ENCODE measurements around the gene EIF4EBP2.

EIF4EBP2 gene, protein sequence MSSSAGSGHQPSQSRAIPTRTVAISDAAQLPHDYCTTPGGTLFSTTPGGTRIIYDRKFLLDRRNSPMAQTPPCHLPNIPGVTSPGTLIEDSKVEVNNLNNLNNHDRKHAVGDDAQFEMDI

DNA sequence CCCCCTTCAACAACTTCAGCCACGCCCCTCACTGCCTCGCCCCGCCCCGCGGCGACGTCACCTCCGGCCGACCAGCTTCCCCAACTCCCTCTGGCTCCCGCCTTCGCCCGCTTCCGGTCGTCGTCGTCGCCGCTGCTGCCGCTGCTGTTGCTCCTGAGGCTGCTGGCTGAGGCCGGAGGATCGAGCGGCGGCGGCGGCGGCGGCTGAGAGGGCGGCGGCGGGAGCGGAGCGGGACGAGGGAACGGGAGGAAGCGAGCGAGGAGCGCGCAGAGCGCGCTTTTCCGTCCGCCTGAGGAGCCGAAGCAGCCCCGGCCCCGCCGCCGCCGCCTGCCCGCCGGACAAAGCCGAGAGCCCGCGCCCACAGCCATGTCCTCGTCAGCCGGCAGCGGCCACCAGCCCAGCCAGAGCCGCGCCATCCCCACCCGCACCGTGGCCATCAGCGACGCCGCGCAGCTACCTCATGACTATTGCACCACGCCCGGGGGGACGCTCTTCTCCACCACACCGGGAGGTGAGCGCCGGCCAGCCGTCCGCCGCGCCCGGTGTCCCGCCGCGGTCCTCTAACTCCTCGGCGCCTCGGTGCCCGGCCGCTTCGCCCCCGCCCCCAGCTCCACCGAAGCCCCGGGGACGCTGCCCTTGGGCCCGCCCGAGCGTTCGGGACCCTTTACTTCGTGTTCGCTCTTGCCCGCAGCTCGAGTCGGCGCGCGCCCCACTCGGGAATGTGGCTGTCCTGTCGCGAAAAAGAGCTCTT lies at the start of gene EIF4EBP2:
Gene EIF4EBP2, plus strand, starts transcription at position 110 of the 751 bp plus-strand sequence. Its CDS starts 257 bp downstream, at position 367.
- peak; percentile 99 for DNase-seq (ENCODE audit: low read depth)

DNA sequence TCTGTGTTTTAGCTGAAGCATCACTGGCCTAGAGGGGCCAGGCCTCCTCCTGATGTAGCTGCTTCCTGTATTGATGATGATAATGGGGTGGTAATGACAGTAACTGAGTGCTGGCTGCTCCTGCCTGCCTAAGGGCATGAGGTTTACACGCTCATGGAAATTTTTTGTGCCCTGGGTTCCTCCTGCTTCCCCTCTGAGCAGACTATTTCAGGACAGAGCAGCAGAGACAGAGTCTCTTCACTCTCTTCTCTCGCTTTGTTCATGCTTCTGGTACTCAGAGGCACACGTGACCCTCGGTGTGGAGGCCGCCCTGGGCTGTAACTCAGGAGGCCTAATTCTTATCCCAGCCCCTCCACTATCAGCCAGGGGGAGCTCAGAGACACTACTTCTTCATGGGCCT lies 49.4 kb upstream of the EIF4EBP2 start:
- no peak for DNase-seq (ENCODE audit: low read depth)

DNA sequence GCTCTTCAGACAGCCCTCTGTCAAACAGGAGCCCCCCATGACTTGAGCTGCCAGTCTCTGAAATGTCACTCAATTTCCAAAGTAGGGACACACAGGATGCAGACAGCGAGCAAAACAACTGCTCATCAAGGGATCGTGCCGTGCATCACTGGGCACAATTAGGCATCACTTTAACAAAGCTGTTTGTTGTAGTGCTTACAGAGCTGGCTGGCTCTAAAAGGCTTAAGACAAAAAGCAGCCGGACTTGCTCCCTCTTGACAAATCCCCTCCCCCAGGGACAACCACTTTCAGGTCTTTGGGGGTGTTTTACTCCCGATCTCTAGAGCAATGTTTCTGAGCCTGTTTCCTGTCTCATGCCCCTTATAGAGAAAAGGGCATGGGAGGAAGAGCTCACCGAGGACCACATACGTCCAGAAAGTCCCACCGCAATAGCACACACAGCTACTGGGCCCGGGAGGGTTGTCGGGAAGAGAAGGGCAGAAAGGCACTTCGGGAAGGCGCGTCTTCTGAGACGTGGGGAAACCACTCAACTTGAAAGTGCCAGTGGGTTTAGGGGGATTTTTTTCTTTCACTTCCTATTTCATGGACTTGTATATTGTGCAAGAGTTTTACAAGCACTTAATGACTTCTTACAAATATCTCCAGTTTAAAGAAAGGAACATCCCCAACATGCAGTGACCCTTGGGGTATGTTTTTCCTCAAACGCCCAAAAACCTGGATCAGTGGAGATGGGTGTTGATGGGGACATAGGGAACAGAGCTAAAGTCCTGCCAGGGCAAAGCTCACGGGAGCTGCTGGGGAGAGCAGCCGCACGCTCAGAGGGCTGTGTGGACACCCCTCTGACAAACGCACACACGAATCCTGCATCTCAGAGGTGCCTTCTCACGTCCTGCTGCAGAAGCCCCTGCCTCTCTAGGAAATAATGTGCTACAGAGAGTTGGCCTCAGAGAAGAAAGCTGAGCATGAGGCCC lies 48.6 kb upstream of the EIF4EBP2 start:
- DNase-seq (ENCODE audit: low read depth) = no peak

DNA sequence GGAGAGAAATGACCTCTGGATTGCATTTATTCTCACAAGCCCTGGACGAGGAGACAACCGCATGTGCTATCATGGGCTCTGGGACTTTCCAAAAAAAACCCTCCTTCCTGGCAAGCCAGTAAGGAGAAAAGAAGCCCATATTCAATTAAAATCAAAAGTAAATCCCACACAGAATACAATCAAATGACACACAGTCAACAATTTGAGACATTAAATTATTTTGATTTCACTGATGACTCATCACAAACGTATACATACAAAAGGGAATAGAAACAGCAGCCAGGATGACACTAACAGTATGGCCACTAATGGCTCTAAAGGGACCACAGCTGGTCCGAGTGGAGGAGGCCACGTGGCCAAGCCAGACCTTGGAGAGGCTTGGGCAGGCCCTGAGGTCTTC lies 46.4 kb upstream of the EIF4EBP2 start:
- DNase-seq (ENCODE audit: low read depth) = no peak

DNA sequence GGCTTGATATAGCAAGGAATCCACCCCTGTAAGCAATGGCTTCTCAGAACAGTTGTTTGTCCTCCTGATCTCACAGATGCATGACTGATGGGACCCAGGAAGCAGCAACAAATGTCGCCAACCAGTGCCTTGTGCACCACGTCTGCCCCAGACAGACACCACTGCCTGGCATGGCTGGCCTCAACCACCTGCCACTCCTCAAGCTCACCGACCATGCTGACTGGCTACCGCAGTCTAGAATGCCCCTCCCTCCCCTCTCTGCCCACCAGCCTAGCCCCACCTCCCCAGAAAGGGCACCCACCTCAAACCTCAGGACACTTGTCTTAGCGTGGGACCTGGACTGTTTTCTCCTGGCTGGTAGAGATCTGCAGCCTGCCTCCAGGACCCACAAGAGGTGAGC lies 45.5 kb upstream of the EIF4EBP2 start:
- no peak for DNase-seq (ENCODE audit: low read depth)

DNA sequence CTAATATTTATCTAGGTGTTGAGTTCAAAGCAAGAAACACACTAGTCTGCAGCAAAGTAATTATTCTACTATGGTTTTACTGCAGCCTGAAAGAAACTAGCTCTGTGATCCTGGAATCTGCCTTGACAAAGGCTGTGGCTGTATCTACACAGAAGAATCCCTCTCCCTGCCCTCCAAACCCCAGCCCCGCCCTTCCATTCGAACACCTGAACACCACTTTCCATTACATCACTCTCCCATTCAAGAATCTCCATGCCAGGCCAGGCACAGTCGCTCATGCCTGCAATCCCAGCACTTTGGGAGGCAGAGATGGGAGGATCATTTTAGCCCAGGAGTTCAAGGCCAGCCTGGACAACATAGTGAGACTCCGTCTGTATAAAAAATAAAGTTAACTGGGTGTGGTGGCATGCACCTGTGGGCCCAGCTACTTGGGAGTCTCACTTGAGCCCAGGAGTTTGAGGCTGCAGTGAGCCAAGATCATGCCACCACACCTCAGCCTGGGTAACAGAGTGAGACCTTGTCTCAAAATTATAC lies 44.9 kb upstream of the EIF4EBP2 start:
- DNase-seq (ENCODE audit: low read depth) = no peak

DNA sequence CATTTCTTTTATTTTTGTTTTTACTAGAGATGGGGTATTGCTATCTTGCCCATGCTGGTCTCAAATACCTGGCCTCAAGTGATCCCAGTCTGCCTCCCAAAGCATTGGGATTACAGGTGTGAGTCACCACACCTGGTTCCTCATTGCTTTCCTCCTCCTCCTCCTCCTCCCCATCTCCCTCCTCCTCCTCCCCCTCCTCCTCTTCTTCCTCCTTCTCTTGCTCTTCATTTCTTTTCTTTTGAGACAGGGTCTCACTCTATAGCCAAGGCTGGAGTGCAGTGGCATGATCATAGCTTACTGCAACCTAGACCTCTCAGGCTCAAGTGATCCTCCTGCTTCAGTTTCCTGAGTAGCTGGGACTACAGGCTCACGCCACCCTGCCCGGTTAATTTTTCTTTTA lies 43.7 kb upstream of the EIF4EBP2 start:
- no peak for DNase-seq (ENCODE audit: low read depth)

DNA sequence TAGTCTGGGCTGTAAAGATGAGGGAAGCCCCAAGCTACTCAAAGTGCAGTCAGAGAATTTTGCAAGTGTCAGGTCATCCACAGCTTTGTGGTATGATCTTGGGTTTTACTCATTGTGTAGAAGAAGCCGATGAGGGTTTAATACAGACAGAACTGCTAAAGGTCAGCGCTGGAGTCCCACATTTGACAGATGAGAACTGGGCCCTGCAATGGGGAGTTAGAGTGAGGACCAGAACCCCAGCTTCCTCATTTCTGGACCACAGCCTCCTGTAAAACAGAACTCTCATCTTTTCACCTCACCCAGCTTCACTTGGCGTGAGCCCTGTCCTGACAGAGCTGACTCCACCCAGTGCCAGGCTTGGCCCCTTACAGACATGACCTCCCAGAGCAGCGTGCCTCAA lies 41.6 kb upstream of the EIF4EBP2 start:
- DNase-seq (ENCODE audit: low read depth) = no peak

DNA sequence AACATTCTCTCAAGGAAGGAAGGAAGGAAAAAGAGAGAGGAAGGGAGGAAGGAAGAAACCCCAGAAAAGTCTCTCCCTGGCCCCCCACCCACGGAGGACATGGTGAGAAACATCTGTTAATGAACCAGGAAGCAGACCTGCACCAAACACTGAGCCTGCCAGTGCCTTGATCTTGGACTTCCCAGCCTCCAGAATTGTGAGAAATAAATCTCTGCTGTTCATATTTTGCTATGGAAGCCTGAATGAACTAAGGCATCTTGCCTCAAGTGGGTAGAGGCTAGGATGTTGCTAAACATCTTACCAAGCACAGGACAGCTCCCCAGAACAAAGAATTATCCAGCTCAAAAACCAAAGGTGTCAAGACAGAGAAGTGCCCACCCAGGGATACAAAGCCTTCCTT lies 40.7 kb upstream of the EIF4EBP2 start:
- DNase-seq (ENCODE audit: low read depth) = no peak

DNA sequence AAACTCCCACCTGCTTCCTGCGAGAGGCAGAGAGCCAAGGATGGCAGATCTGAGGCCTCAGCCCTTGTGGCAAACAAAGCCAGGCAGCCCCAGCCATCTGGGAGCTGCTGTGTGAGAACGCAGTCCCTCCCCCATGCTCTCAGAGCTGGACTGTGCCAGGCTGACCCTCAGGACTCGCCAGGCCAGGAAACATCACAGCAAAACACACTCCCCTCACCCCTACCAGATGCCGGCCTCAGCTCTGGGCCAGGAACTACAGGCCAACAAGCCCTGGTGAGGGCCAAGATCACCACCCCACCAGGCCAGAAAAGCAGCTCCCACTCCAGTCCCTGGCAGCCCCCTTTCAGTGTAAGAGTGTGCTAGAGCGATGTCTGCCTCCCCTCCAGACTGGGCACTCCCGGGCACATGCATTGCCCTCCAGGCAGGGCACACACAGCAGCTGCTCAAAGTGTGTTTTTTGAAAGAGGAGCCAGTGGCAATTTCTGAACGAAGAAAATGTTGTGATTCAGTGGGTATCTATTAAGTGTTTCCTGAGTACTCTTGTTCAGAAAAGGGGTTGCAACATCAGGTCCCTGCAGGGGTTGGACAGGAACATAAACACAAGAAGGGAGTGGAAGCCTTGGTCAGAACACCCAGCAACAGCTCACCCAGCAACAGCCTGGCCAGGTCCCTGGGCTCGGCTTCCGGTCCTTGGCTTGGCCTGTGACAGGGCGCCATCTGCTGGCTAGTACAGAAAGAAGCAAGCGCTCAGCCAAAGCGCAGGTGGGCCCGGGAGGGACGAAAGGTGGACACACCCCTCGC lies 39.8 kb upstream of the EIF4EBP2 start:
- peak; percentile 75 for DNase-seq (ENCODE audit: low read depth)

DNA sequence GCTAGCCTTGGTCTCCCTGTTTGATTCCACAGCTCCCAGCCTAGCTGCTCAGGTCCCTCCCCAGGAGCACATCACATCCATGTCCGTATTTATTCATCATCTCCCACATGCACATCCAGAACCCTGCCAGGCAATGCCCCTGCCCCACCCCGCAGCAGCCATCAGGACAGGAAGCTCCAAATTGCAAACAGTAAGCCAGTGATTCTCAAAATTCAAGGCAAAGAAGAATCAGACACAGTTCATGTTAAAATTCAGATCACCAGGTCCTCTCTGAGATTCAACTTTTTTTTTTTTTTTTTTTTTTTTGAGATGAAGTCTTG lies 39.2 kb upstream of the EIF4EBP2 start:
- DNase-seq (ENCODE audit: low read depth) = no peak

DNA sequence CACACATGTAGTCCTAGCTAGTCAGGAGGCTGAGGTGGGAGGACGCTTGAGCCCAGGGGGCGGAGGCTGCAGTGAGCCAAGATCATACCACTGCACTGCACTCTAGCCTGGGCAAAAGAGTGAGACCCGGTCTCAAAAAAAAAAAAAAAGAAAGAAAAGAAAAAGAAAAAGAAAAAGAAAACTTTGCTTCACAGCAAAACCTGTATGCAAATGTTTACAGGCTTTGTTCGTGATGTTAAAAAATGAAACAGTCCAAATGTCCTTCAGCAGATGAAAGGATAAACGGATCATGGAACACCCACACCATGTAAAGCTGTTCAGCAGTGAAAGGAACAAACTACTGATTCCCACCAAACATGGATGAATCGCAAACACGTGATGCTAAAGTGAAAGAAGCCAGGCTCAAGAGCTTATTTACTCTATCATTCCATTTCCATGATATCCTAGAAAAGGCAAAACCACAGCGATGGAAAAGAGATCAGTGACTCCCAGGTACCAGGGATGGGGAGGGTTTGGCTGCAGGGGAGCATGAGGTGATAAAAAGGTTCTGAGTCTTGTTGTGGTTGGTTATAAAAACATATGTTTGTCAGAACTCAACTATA lies 36.6 kb upstream of the EIF4EBP2 start:
- no peak for DNase-seq (ENCODE audit: low read depth)

DNA sequence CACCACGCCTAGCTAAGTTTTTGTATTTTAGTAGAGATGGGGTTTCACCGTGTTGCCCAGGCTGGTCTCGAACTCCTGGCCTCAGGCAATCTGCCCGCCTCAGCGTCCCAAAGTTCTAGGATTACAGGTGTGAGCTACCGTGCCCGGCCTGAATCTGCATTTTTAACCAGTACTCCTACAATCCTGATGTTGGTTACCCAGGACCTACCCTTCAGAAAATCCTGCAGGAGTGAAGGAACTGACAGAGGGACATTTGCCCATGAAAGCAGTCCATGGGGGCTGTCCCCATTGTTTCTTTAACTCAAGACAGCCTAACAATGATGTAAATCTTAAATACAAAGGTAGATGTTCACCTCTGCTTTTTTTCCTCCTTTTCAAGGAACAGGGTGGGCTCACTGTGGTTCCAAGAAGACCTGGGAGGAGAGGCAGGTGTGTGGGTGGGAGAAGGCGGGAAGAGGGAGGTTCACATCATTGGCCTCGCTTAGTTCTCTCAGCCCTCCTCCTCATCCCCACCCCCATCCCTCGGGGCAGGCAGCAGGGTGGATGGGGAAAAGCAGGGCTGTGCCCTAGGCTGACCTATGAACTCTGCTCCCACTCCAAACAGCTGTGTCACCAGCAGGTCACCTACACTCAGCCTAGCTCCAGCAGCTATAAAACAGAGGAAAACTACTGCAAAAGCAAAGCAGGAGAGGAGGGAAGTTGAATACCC lies 35.0 kb upstream of the EIF4EBP2 start:
- no peak for DNase-seq (ENCODE audit: low read depth)

DNA sequence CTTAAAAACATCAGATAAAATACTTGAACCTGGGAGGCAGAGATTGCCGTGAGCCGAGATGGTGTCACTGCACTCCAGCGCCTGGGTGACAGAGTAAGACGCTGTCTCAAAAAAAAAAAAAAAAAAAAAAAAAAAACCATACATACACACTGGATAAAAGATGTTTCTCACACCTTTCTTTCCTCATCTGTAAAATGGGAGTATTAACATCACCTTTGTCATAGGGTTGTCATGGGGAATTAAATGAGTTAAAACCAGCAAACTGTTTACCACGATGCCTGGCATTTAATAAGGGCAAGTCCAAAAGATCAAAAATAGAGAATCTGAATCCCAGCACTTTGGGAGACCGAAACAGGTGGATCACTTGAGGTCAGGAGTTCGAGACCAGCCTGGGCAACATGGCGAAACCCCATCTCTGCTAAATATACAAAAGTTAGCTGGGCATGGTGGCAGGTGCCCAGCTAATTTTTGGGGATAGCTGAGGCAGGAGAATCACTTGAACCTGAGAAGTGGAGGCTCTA lies 34.4 kb upstream of the EIF4EBP2 start:
- no peak for DNase-seq (ENCODE audit: low read depth)

DNA sequence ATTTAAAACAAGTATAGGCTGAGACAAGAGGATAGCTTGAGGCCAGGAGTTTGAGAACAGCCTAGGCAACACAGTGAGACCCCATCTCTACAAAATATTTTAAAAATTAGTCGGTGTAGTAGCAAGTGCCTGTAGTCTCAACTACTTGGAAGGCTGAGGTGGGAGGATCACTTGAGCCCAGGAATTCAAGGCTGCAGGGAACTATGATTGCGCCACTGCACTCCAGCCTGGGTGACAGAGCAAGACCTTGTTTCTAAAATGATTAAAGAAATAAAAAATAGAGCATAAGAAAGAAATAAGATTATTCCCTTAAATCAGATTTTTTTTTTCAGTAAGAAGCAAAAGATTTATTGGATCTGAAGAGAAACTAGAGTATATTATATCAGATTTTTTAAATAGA lies 33.2 kb upstream of the EIF4EBP2 start:
- no peak for DNase-seq (ENCODE audit: low read depth)

DNA sequence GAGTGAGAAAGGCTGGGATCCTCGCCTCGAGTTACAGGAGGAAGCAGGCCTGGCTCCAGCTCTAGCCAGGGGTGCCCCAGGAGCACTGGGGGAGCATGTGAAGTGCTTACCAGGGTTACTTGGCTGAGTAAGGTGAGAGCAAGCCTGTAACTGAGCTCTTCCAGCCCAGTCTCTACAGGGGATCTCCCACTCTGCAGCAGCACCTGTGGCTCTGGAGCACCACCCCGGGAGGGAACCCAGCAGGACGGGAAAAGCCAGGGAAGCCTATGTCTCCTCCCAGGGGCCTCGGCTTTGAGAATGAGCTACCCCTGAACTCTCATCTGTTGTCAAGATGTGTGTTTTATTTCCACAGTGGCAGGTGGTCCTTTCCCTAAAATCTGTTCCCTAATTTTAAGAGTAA lies 32.1 kb upstream of the EIF4EBP2 start:
- DNase-seq (ENCODE audit: low read depth) = no peak

DNA sequence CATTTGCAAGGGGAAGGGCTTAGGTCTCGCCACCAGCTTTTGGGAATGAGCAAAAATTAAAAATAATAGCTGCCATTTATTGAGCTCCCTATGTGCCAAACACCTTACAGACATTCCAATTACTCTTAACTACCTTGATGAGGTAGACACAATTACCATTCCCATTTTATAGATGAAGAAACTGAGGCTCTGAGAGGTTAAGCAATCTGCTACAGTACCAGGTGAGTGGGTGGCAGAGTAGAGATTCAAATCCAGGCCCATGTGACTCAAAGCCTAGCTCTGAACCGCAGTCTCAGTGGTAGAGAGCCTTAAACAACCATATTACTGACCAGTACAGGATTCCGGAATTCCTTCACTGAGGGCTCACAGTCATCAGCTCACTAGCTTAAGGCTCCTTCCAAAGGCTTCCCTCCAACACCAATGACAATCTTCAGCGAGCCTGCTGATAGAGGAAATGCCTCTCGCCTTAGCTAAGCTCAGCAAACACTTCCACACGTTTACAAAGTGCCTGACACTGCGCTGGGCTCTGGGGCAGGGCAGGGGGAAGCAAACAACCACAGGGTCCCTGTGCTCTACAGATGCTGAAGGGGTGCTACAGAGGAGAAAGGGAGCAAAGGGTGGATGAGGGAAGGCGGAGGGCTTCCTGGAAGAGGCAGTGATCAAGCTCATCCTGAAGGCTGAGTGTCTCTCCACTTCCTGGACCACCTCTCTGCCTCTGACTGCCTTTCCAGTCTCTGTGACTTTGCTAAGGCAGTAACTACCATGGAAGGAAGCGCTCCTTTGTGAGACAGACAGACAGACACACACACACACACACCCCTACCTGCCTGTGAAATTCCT lies 28.9 kb upstream of the EIF4EBP2 start:
- no peak for DNase-seq (ENCODE audit: low read depth)

DNA sequence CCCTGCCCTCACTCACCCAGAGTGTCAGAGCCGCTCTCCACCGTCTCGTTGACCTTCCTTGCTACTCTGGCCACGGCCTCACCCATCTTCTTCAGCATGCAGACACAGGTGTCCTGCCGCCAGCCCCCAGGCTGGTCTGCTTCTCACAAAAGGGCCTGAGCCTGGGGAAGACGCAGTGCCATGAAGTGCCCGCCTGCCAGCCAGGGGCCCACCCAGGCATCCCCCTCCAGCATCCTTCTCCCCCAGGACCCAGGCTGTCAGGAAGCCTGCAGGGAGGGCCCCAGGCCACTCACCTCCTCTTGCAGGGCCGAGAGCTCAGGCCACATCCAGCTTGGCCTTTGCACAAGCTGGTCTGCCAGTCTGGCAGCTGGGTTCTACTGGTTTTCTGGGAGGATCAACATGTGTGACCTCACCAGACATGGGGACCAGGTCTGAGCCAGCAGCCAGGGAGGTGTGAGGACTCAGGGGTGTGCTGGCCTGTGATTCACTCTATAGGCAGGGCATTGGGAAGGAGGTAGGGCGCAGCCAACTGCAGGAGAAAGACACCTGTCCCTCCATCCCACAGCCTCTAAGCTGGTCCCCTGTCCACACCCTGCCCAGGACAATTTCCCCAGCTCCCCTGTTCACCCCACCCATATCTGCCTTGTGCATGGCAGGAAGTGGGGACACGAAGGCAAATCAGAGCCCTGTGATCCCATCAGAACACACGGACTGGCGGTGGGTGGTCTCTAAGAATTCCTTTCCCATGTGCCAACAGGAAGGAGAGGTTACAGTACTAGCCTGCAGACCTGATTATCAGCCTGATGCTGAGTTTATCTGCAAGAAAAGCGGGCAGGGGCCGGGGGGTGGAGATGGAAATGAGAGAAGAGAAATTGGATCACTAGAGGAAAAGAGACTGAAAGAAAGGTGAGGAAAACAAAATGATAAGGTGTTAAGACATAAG lies 27.2 kb upstream of the EIF4EBP2 start:
- DNase-seq (ENCODE audit: low read depth) = no peak

DNA sequence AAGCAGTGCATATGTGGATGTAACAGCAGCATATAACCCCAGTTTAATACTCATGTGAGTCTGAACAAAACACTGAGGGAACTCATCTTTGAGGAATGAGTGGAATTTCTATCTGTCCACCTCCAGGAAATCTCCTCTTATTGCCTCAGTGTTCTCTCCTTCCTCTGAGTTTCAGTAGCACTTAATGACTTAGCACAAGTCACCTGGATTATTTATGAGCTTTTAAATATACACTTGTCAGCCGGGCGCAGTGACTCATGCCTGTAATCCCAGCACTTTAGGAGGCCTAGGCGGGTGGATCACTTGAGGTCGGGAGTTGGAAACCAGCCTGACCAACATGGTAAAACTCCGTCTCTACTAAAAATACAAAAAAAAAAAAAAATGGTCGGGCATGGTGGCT lies 25.8 kb upstream of the EIF4EBP2 start:
- DNase-seq (ENCODE audit: low read depth) = no peak

Measured in activated T-helper 9 cell treated with anti-CD3 and anti-CD28 coated beads, Interleukin-2, amount 50 U/mL, for 16 hours (primary cell).